GM23248 (cell line): ENCODE data around the gene GDPD5. TPM values are rescaled to one million over a fixed set of nuclear protein-coding genes. Genes with fewer than 3 reads are reported as not detected.
A peak's percentile ranks its signal among the peaks of the same experiment; 100 is the strongest.

Source experiments
- DNase-seq: peaks from one replicate; pipeline ENCODE4 v3.0.0-alpha.2; 2015
- H2AFZ ChIP-seq: fragments of 200-600 bp; sonication (generic); 2 replicates; pipeline ENCODE4 v1.6.1; 2016; ENCODE audit warnings: antibody characterized with exemption
- H3F3A ChIP-seq: fragments of 200-600 bp; sonication (generic); 2 replicates; pipeline ENCODE4 v1.6.1; 2016; ENCODE audit warnings: mild to moderate bottlenecking, antibody characterized with exemption, mixed run types; ENCODE audit not compliant: insufficient read depth
- H3K27ac ChIP-seq: fragments of 200-600 bp; sonication (generic); 2 replicates; pipeline ENCODE4 v1.5.1; 2016; ENCODE audit warnings: mild to moderate bottlenecking
- H3K27me3 ChIP-seq: fragments of 200-600 bp; sonication (generic); replicated peaks from 2 replicates; pipeline ENCODE4 v1.6.1; 2016; ENCODE audit warnings: mild to moderate bottlenecking; ENCODE audit not compliant: insufficient read depth
- H3K36me3 ChIP-seq: fragments of 200-600 bp; sonication (generic); 2 replicates; pipeline ENCODE4 v1.6.1; 2016; ENCODE audit warnings: low read depth, mild to moderate bottlenecking
- H3K4me1 ChIP-seq: fragments of 200-600 bp; sonication (generic); 2 replicates; pipeline ENCODE4 v1.6.1; 2016; ENCODE audit warnings: mild to moderate bottlenecking; ENCODE audit not compliant: insufficient read depth
- H3K4me2 ChIP-seq: fragments of 200-600 bp; sonication (generic); one replicate; pipeline ENCODE4 v1.6.1; 2016; ENCODE audit warnings: mild to moderate bottlenecking; ENCODE audit not compliant: unreplicated experiment
- H3K4me3 ChIP-seq: fragments of 200-600 bp; sonication (generic); 2 replicates; pipeline ENCODE4 v1.5.1; 2016; ENCODE audit warnings: mild to moderate bottlenecking
- H3K79me2 ChIP-seq: fragments of 200-600 bp; sonication (generic); 2 replicates; pipeline ENCODE4 v1.6.1; 2016; ENCODE audit warnings: mild to moderate bottlenecking; ENCODE audit not compliant: insufficient read depth
- H3K9ac ChIP-seq: fragments of 200-600 bp; sonication (generic); 2 replicates; pipeline ENCODE4 v1.6.1; 2016; ENCODE audit warnings: mild to moderate bottlenecking
- H3K9me2 ChIP-seq: fragments of 200-600 bp; sonication (generic); 2 replicates; pipeline ENCODE4 v1.6.1; 2016; ENCODE audit warnings: mixed run types, mild to moderate bottlenecking, moderate library complexity; ENCODE audit not compliant: insufficient read depth
- H3K9me3 ChIP-seq: fragments of 200-600 bp; sonication (generic); one replicate; pipeline ENCODE4 v1.6.1; 2017; ENCODE audit warnings: low read depth
- H4K20me1 ChIP-seq: fragments of 200-600 bp; sonication (generic); 2 replicates; pipeline ENCODE4 v1.6.0; 2016; ENCODE audit not compliant: insufficient read depth
- EZH2 ChIP-seq: fragments of 200-600 bp; sonication (generic); IDR thresholded peaks from 2 replicates; pipeline ENCODE4 v1.6.1; 2018; ENCODE audit warnings: antibody characterized with exemption, mild to moderate bottlenecking; ENCODE audit not compliant: insufficient read depth, poor library complexity, severe bottlenecking
- EZH2phosphoT487 ChIP-seq: fragments of 200-600 bp; sonication (generic); IDR thresholded peaks from 2 replicates; pipeline ENCODE4 v1.6.1; 2018; ENCODE audit warnings: antibody characterized with exemption, moderate library complexity, mild to moderate bottlenecking, low read depth; ENCODE audit not compliant: insufficient read depth
- WGBS, 2 experiments: methylation state at CpG; one replicate each; pipeline ENCODE4 v1.1.6; 2015 to 2017; ENCODE audit warnings: low lambda C conversion rate in 2 of 2, low coverage in 1 of 2; ENCODE audit errors: missing lambda C conversion rate in 2 of 2; 5-methylcytosine and 5-hydroxymethylcytosine counted together
- in situ Hi-C: fragments of 300-500 bp; cut with MboI; formaldehyde crosslinking; loops from 2 replicates; pipeline ENCODE4 v1.15.0; 2020
- polyA plus RNA-seq: library from polyadenylated mRNA; unstranded; fragments of >200 nt; fragmentation: Nextera tagmentation; extraction: Ambion mirVana; gene quantifications from 2 replicates; pipeline ENCODE4 v1.2.1, GENCODE V29; 2016
- total RNA-seq: library from RNA; depleted of rRNA; stranded (reverse); fragments of >200 nt; shearing (Covaris generic); gene quantifications from 2 replicates; pipeline ENCODE4 v1.2.3, GENCODE V29; 2014

GDPD5 gene
- total and polyA plus RNA-seq, 2 experiments from 2014 or later, result 3.4 to 10.7 TPM

DNA sequence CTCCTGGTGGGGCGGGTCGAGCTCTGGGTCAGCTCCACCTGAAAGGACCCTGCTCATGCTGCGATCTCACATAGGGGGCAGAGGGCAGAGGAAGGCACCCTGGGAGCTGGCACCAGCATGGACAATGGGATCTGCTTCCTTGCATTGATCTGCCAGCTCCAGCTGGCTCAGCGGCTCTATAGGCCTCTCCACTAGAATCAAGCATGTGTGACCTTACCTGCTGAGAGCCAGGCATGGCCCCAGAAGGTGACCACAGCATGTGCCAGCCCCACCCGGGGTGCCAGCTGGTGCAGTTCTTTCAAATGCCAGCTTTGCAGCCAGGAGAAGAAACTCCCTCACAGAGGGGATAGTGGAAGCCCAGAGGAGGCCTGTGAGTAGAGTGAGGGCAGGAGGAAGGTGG is 70.8 kb downstream of the GDPD5 start:
- in situ Hi-C loops, result no loop called here
- 86% methylated on average over 5 of the region's 5 CpGs for WGBS, 2 experiments
- peaks cover 18% of the 10 kb centered on the region for H3K4me1 ChIP-seq
- H3K36me3 ChIP-seq, result no peaks in the 10 kb centered on the region
- H3K27me3 ChIP-seq, result no peaks in the 10 kb centered on the region
- TF ChIP-seq EZH2 (no peak), EZH2phosphoT487 (no peak)
- H4K20me1 ChIP-seq, result no peaks in the 10 kb centered on the region
- no peak overlapping the region for H3K27ac ChIP-seq
- no peaks in the 10 kb centered on the region for H3K9me3 ChIP-seq
- no peak overlapping the region for H2AFZ ChIP-seq
- no peak overlapping the region for H3K4me2 ChIP-seq
- no peak overlapping the region for H3K4me3 ChIP-seq
- no peaks in the 10 kb centered on the region for H3K79me2 ChIP-seq
- no peak overlapping the region for H3K9ac ChIP-seq
- DNase-seq, result no peak
- H3F3A ChIP-seq, result peaks cover 14% of the 10 kb centered on the region; the same call in 1 of the 2 replicates
- H3K9me2 ChIP-seq, result no peaks in the 10 kb centered on the region

GRCh38 chr11:75453916-75454655 is 71.7 kb downstream of the GDPD5 start:
- in situ Hi-C loops, result no loop called here
- H3K9me3 ChIP-seq, result no peaks in the 10 kb centered on the region
- peak overlapping the region; percentile 46 for H3K4me2 ChIP-seq
- H2AFZ ChIP-seq, result no peak overlapping the region
- H3K27ac ChIP-seq, result peak overlapping the region; percentile 34
- no peaks in the 10 kb centered on the region for H3K79me2 ChIP-seq
- H3F3A ChIP-seq, result peaks cover 14% of the 10 kb centered on the region; the same call in 1 of the 2 replicates
- TF ChIP-seq EZH2 (no peak), EZH2phosphoT487 (no peak)
- no peaks in the 10 kb centered on the region for H3K27me3 ChIP-seq
- H4K20me1 ChIP-seq, result no peaks in the 10 kb centered on the region
- H3K9me2 ChIP-seq, result no peaks in the 10 kb centered on the region
- DNase-seq, result peak; percentile 73
- no peak overlapping the region for H3K9ac ChIP-seq
- H3K4me1 ChIP-seq, result peaks cover 18% of the 10 kb centered on the region
- 0 out of 2 replicates have a peak overlapping the region, but pooled peaks have one; percentile 1 for H3K4me3 ChIP-seq
- H3K36me3 ChIP-seq, result no peaks in the 10 kb centered on the region
- WGBS, 2 experiments, result 16 to 20% methylated on average over 9 of the region's 9 CpGs

- in situ Hi-C loops, result no loop called here
- Histone ChIP-seq H3K27me3 (no peaks in the 10 kb centered on the region), H3K9me3 (no peaks in the 10 kb centered on the region), H3F3A (peaks cover 14% of the 10 kb centered on the region; the same call in 1 of the 2 replicates), H3K27ac (no peak overlapping the region), H2AFZ (no peak overlapping the region), H3K4me1 (peaks cover 18% of the 10 kb centered on the region), H4K20me1 (no peaks in the 10 kb centered on the region), H3K9ac (no peak overlapping the region), H3K36me3 (no peaks in the 10 kb centered on the region), H3K79me2 (no peaks in the 10 kb centered on the region), H3K9me2 (no peaks in the 10 kb centered on the region), H3K4me3 (no peak overlapping the region), H3K4me2 (no peak overlapping the region)
- whole genome bisulfite sequencing, 2 experiments, result 76% methylated on average over 40 to 46 of the region's 46 CpGs
- TF ChIP-seq EZH2phosphoT487 (no peak), EZH2 (no peak)
- DNase-seq, result no peak
Measured at GRCh38 chr11:75450826-75451821, 74.6 kb downstream of the GDPD5 start.

- Histone ChIP-seq H2AFZ (no peak overlapping the region), H3F3A (peaks cover 14% of the 10 kb centered on the region; the same call in 1 of the 2 replicates), H4K20me1 (no peaks in the 10 kb centered on the region), H3K27me3 (no peaks in the 10 kb centered on the region), H3K4me1 (peaks cover 18% of the 10 kb centered on the region), H3K4me3 (no peak overlapping the region), H3K9me2 (no peaks in the 10 kb centered on the region), H3K79me2 (no peaks in the 10 kb centered on the region), H3K4me2 (no peak overlapping the region), H3K9me3 (no peaks in the 10 kb centered on the region), H3K9ac (no peak overlapping the region), H3K36me3 (no peaks in the 10 kb centered on the region), H3K27ac (no peak overlapping the region)
- no peak for DNase-seq
- TF ChIP-seq EZH2phosphoT487, result no peak
- TF ChIP-seq EZH2, result no peak
- WGBS, 2 experiments, result 89 to 94% methylated on average over 7 of the region's 7 CpGs
- in situ Hi-C loops, result no loop called here
Measured at GRCh38 chr11:75450236-75450635, 75.5 kb downstream of the GDPD5 start.
